ENCODE measurements around the gene KLHL11. TPM values are rescaled to one million over a fixed set of nuclear protein-coding genes. Genes with fewer than 3 reads are reported as not detected.
A peak's percentile ranks its signal among the peaks of the same experiment; 100 is the strongest.

KLHL11 gene
- total and polyA plus RNA-seq, 2 of the 8 experiments (the other 6 are each of a cell fraction or from before 2014, with no cell fraction given) = 4.2 to 13.7 TPM

- TF ChIP-seq CBX8 (IDR thresholded peaks at IDR 0.05; ENCODE audit: borderline replicate concordance, low read depth, low read length) = no peak
- peak; percentile 42 for TF ChIP-seq ASH2L (IDR thresholded peaks at IDR 0.05; ENCODE audit: low read length)
- TF ChIP-seq CREB1 (IDR thresholded peaks at IDR 0.05) = no peak; the same call in 1 of the 2 replicates
- TF ChIP-seq SRF (IDR thresholded peaks at IDR 0.05; ENCODE audit: low read depth, low read length) = no peak
- TF ChIP-seq CEBPB (IDR thresholded peaks at IDR 0.05; ENCODE audit: low read depth, low read length) = no peak
- no peak for TF ChIP-seq TAF7 (optimal IDR thresholded peaks at IDR 0.05; ENCODE audit: borderline replicate concordance, low read depth, low read length)
- 0 out of 2 replicates have a peak, but pooled peaks have one; percentile 13 for TF ChIP-seq GABPA (IDR thresholded peaks at IDR 0.05; ENCODE audit: borderline replicate concordance, insufficient read depth, low read length)
- peak in 1 of 2 experiments; percentile 23; a peak in 1 of 4 replicates for TF ChIP-seq HDAC2 (IDR thresholded peaks at IDR 0.05; ENCODE audit: borderline replicate concordance in 1 of 2, low read depth in 2 of 2, low read length in 2 of 2)
- TF ChIP-seq, protein P1, sequence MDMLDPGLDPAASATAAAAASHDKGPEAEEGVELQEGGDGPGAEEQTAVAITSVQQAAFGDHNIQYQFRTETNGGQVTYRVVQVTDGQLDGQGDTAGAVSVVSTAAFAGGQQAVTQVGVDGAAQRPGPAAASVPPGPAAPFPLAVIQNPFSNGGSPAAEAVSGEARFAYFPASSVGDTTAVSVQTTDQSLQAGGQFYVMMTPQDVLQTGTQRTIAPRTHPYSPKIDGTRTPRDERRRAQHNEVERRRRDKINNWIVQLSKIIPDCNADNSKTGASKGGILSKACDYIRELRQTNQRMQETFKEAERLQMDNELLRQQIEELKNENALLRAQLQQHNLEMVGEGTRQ (IDR thresholded peaks at IDR 0.05; ENCODE audit: low read length) = no peak; the same call in 1 of the 2 replicates
- TF ChIP-seq JUND (IDR thresholded peaks at IDR 0.05; ENCODE audit: low read length) = 0 out of 2 replicates have a peak, but pooled peaks have one; percentile 6
- peak; percentile 36 for TF ChIP-seq EZH2 (IDR thresholded peaks at IDR 0.05; ENCODE audit: low read depth, low read length, severe bottlenecking)
- TF ChIP-seq E2F6 (IDR thresholded peaks at IDR 0.05) = peak; percentile 83
- TF ChIP-seq BCL11A (IDR thresholded peaks at IDR 0.05; ENCODE audit: low read depth in 2 of 2, low read length in 2 of 2) = no peak
- no peak for TF ChIP-seq BRCA1 (IDR thresholded peaks at IDR 0.05; ENCODE audit: low read depth, low read length)
- TF ChIP-seq, protein P2, sequence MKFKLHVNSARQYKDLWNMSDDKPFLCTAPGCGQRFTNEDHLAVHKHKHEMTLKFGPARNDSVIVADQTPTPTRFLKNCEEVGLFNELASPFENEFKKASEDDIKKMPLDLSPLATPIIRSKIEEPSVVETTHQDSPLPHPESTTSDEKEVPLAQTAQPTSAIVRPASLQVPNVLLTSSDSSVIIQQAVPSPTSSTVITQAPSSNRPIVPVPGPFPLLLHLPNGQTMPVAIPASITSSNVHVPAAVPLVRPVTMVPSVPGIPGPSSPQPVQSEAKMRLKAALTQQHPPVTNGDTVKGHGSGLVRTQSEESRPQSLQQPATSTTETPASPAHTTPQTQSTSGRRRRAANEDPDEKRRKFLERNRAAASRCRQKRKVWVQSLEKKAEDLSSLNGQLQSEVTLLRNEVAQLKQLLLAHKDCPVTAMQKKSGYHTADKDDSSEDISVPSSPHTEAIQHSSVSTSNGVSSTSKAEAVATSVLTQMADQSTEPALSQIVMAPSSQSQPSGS (IDR thresholded peaks at IDR 0.05; ENCODE audit: low read length) = no peak
- TF ChIP-seq POU5F1 (IDR thresholded peaks at IDR 0.05; ENCODE audit: low read depth, low read length) = no peak
- peak; percentile 99 for TF ChIP-seq FOSL1 (IDR thresholded peaks at IDR 0.05; ENCODE audit: insufficient read depth, low read depth, low read length)
- TF ChIP-seq CHD1 (IDR thresholded peaks at IDR 0.05; ENCODE audit: low read depth, low read length) = no peak
- TF ChIP-seq RFX5 (IDR thresholded peaks at IDR 0.05; ENCODE audit: borderline replicate concordance, low read depth, low read length) = no peak
- peak; percentile 49 for TF ChIP-seq TAF1 (IDR thresholded peaks at IDR 0.05; ENCODE audit: low read depth, low read length)
Observed at GRCh38 chr17:41811549-41812380, 53.5 kb downstream of the KLHL11 start, which contains the start of gene P3H4 (continued).

Measured in H1 (cell line).